Sigmoid colon (tissue), 4 donors: ENCODE results near the gene VWA5B1.

Experiments
- EP300 ChIP-seq, 4 donors: sonication (generic); formaldehyde crosslinking; IDR thresholded peaks; one replicate each; pipeline ENCODE4 v1.6.1; 2017; ENCODE audit warnings: antibody characterized with exemption in 4 of 4
- POLR2A ChIP-seq, 2 donors: fragments of 450-650 bp; IDR thresholded peaks; one replicate each; pipeline ENCODE4 v1.6.1; 2016; ENCODE audit warnings: antibody characterized with exemption in 2 of 2, mild to moderate bottlenecking in 2 of 2, moderate library complexity in 2 of 2
- POLR2AphosphoS5 ChIP-seq, 4 donors: sonication (generic); formaldehyde crosslinking; IDR thresholded peaks; one replicate each; pipeline ENCODE4 v1.6.1; 2017; ENCODE audit warnings: antibody characterized with exemption in 4 of 4
- TF ChIP-seq, protein P1 (sequence below), 4 experiments: fragments of 450-650 bp in 3 of 4; fragments of 200-600 bp in 1 of 4; IDR thresholded peaks; one replicate each; pipeline ENCODE4 v1.5.1; 2016 to 2019; ENCODE audit warnings: antibody characterized with exemption in 4 of 4, mild to moderate bottlenecking in 3 of 4, moderate library complexity in 2 of 4

- TF ChIP-seq, protein P1, sequence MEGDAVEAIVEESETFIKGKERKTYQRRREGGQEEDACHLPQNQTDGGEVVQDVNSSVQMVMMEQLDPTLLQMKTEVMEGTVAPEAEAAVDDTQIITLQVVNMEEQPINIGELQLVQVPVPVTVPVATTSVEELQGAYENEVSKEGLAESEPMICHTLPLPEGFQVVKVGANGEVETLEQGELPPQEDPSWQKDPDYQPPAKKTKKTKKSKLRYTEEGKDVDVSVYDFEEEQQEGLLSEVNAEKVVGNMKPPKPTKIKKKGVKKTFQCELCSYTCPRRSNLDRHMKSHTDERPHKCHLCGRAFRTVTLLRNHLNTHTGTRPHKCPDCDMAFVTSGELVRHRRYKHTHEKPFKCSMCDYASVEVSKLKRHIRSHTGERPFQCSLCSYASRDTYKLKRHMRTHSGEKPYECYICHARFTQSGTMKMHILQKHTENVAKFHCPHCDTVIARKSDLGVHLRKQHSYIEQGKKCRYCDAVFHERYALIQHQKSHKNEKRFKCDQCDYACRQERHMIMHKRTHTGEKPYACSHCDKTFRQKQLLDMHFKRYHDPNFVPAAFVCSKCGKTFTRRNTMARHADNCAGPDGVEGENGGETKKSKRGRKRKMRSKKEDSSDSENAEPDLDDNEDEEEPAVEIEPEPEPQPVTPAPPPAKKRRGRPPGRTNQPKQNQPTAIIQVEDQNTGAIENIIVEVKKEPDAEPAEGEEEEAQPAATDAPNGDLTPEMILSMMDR (IDR thresholded peaks at IDR 0.05): no peak
- TF ChIP-seq POLR2A (IDR thresholded peaks at IDR 0.05): no peak
- no peak for TF ChIP-seq POLR2AphosphoS5 (IDR thresholded peaks at IDR 0.05)
- TF ChIP-seq EP300 (IDR thresholded peaks at IDR 0.05): no peak
Observed at GRCh38 chr1:20320704-20321103, 30.0 kb downstream of the VWA5B1 start.
